Measurements from ENCODE around the gene TPRKB. TPM values are rescaled to one million over a fixed set of nuclear protein-coding genes. Genes with fewer than 3 reads are reported as not detected.

The TPRKB gene
- total and polyA plus RNA-seq, 12 donors: 17.2 to 67.2 (median 32.8) TPM

- no peaks in the 10 kb centered on the region for H3K27me3 ChIP-seq
- intact Hi-C loops (cut with DNase I): no loop called here
- H3K4me1 ChIP-seq (replicated peaks in 1 of 2): no peaks in the 10 kb centered on the region
- WGBS, 4 donors: 88 to 98% (median 93%) methylated on average over 2 of the region's 2 CpGs
- no peak overlapping the region for H3K27ac ChIP-seq
- DNase-seq: no peak
- TF ChIP-seq POLR2A (IDR thresholded peaks at IDR 0.05) (no peak), CTCF (IDR thresholded peaks at IDR 0.05) (no peak)
- no peak overlapping the region for H3K4me3 ChIP-seq
- no peaks in the 10 kb centered on the region for H3K9me3 ChIP-seq (replicated peaks in 1 of 3)
- peaks cover 0 to 23% of the 10 kb centered on the region in 2 donors for H3K36me3 ChIP-seq (replicated peaks in 1 of 2)
Measured at GRCh38 chr2:73749314-73749713, 12.2 kb upstream of the TPRKB start.

GRCh38 chr2:73746877-73747208 lies 9.7 kb upstream of the TPRKB start:
- TF ChIP-seq CTCF (IDR thresholded peaks at IDR 0.05): no peak
- 79 to 86% (median 82%) methylated on average over 3 of the region's 3 CpGs for WGBS, 4 donors
- no peak for DNase-seq
- Histone ChIP-seq H3K4me3 (no peak overlapping the region), H3K27ac (peak overlapping the region in 2 of 5 donors; percentile 3 to 17), H3K4me1 (replicated peaks in 1 of 2) (no peaks in the 10 kb centered on the region), H3K9me3 (replicated peaks in 1 of 3) (no peaks in the 10 kb centered on the region), H3K36me3 (replicated peaks in 1 of 2) (peaks cover 0 to 16% of the 10 kb centered on the region in 2 donors), H3K27me3 (no peaks in the 10 kb centered on the region)
- intact Hi-C loops (cut with DNase I): no loop called here

GRCh38 chr2:73746015-73746876 lies 9.1 kb upstream of the TPRKB start:
- Histone ChIP-seq H3K4me3 (no peak overlapping the region), H3K4me1 (replicated peaks in 1 of 2) (no peaks in the 10 kb centered on the region), H3K9me3 (replicated peaks in 1 of 3) (no peaks in the 10 kb centered on the region), H3K36me3 (replicated peaks in 1 of 2) (peaks cover 0 to 16% of the 10 kb centered on the region in 2 donors), H3K27me3 (no peaks in the 10 kb centered on the region), H3K27ac (peak overlapping the region in 2 of 5 donors; percentile 3 to 51)
- TF ChIP-seq POLR2A (IDR thresholded peaks at IDR 0.05) (no peak), CTCF (IDR thresholded peaks at IDR 0.05) (no peak)
- intact Hi-C loops (cut with DNase I): no loop called here
- DNase-seq: no peak
- 88 to 92% (median 89%) methylated on average over 10 to 11 of the region's 11 CpGs for WGBS, 4 donors

- WGBS, 4 donors: 80 to 92% (median 90%) methylated on average over 2 of the region's 2 CpGs
- intact Hi-C loops (cut with DNase I): no loop called here
- Histone ChIP-seq H3K27me3 (no peaks in the 10 kb centered on the region), H3K9me3 (replicated peaks in 1 of 3) (no peaks in the 10 kb centered on the region), H3K4me1 (replicated peaks in 1 of 2) (peaks cover 0 to 14% of the 10 kb centered on the region in 2 donors), H3K36me3 (replicated peaks in 1 of 2) (peaks cover 0 to 8% of the 10 kb centered on the region in 2 donors), H3K27ac (no peak overlapping the region), H3K4me3 (no peak overlapping the region)
- TF ChIP-seq POLR2A (IDR thresholded peaks at IDR 0.05) (no peak), CTCF (IDR thresholded peaks at IDR 0.05) (no peak)
- no peak for DNase-seq
Measured at GRCh38 chr2:73740767-73741166, 3.6 kb upstream of the TPRKB start.
